Measurements from ENCODE around the gene ATP11B.
A peak's percentile ranks its signal among the peaks of the same experiment; 100 is the strongest.
"Not testable (repeated sequence)": the region's sequence is repeated elsewhere in the genome, so short reads cannot be mapped to it uniquely, and the experiment has no call there.

The ATP11B gene

GRCh38 chr3:182861348-182861747, 68.0 kb downstream of the ATP11B start:
- peak; percentile 32 for DNase-seq (ENCODE audit: low read depth)
- TF ChIP-seq CTCF (conservative IDR thresholded peaks at IDR 0.05; ENCODE audit: control insufficient read depth, insufficient read depth, low read depth, low read length), result no peak
- no peak overlapping the region for H3K4me3 ChIP-seq (ENCODE audit: control insufficient read depth, low read depth, low read length)

GRCh38 chr3:182862159-182862860, 69.0 kb downstream of the ATP11B start:
- TF ChIP-seq CTCF (conservative IDR thresholded peaks at IDR 0.05; ENCODE audit: control insufficient read depth, insufficient read depth, low read depth, low read length), result no peak
- H3K4me3 ChIP-seq (ENCODE audit: control insufficient read depth, low read depth, low read length), result no peak overlapping the region
- no peak for DNase-seq (ENCODE audit: low read depth)

- no peak for TF ChIP-seq CTCF (conservative IDR thresholded peaks at IDR 0.05; ENCODE audit: control insufficient read depth, insufficient read depth, low read depth, low read length)
- DNase-seq (ENCODE audit: low read depth), result no peak
- H3K4me3 ChIP-seq (ENCODE audit: control insufficient read depth, low read depth, low read length), result no peak overlapping the region
Measured at GRCh38 chr3:182869059-182869458, 75.8 kb downstream of the ATP11B start.

- not testable (repeated sequence) for H3K4me3 ChIP-seq (ENCODE audit: control insufficient read depth, low read depth, low read length)
Measured at GRCh38 chr3:182870917-182871316, 77.6 kb downstream of the ATP11B start.

GRCh38 chr3:182879031-182879611, 85.8 kb downstream of the ATP11B start:
- DNase-seq (ENCODE audit: low read depth), result no peak
- no peak for TF ChIP-seq CTCF (conservative IDR thresholded peaks at IDR 0.05; ENCODE audit: control insufficient read depth, insufficient read depth, low read depth, low read length)
- H3K4me3 ChIP-seq (ENCODE audit: control insufficient read depth, low read depth, low read length), result no peak overlapping the region

More at GRCh38 chr3:182870917-182871316, 77.6 kb downstream of the ATP11B start:
- DNase-seq (ENCODE audit: low read depth), result not testable (repeated sequence)

- DNase-seq (ENCODE audit: low read depth), result peak; percentile 41
Measured at GRCh38 chr3:182886497-182886896, 93.2 kb downstream of the ATP11B start.

More at GRCh38 chr3:182886497-182886896, 93.2 kb downstream of the ATP11B start:
- no peak overlapping the region for H3K4me3 ChIP-seq (ENCODE audit: control insufficient read depth, low read depth, low read length)
- TF ChIP-seq CTCF (conservative IDR thresholded peaks at IDR 0.05; ENCODE audit: control insufficient read depth, insufficient read depth, low read depth, low read length), result no peak
